ENCODE measurements around the gene CTTNBP2.

CTTNBP2 gene

GRCh38 chr7:117824592-117824991 is 48.6 kb downstream of the CTTNBP2 start:
- no peak for DNase-seq

DNA sequence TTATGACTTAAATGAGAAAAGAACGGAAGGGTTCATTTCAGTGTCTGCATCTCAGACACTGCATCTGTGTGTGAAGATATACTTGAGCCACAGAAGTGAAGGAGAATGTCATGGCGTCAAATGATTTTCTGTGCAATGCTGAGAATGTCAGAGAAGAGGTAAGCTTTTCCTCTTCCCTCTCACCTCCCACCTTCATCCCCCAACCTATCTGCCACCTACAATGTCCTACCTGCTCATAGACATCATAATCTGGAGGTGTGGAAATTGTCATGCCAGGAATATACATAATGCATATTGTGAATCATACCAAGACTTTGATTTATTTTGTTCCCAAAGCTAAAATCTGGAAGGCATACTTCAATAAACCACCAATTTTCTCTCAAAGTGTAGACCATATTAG is 53.7 kb downstream of the CTTNBP2 start:
- no peak for DNase-seq

DNA sequence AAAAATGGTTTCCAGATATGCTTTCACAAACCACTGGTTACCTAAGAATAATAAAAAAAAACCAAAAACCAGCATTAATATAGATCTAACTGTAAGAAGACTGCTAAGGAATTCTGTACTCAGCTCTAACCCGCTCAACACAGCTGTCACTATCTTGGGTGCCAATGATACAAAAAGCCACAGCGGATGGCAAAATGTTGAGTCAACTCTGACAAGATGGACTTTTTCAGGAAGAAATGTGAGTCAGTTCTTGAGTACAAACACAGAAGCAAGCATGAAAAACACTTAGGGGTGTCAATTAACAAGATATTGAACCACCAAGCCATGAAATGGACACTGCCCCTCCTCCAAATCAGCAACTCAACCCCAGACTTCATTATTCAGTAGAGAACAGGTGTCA is 55.0 kb downstream of the CTTNBP2 start:
- DNase-seq: no peak

DNA sequence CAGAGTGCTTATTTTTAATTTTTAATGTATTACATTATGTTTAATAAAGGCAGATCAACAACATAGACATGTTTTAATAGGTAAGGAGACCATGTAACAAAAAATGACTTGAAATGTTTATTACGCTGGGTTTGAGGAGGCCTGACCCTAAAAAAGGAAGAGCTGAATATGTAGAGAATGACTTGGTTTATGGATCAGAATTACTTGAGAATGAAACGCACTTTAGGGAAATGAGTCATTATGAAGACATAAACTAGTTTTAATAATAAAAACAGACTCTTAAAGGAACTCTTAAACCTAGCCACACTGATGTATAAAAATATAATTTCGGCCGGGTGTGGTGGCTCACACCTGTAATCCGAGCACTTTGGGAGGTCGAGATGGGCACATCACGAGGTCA is 56.5 kb downstream of the CTTNBP2 start:
- DNase-seq: no peak

DNA sequence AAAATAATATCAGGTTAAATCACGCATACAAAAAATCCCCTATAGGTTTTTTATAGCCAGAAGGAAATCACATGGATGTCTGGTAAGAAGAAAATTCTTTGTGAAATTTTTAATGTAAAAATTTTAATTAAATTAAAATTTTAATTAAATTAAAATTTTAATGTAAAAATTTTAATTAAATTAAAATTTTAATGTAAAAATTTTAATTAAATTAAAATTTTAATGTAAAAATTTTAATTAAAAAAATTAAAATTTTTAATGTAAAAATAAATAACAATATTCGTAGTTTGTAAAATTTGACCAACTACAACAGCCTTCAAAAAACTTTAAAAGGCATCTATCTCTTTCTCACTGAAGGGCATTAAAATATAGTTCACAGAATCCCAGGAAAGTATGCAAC is 61.5 kb downstream of the CTTNBP2 start:
- no peak for DNase-seq

DNA sequence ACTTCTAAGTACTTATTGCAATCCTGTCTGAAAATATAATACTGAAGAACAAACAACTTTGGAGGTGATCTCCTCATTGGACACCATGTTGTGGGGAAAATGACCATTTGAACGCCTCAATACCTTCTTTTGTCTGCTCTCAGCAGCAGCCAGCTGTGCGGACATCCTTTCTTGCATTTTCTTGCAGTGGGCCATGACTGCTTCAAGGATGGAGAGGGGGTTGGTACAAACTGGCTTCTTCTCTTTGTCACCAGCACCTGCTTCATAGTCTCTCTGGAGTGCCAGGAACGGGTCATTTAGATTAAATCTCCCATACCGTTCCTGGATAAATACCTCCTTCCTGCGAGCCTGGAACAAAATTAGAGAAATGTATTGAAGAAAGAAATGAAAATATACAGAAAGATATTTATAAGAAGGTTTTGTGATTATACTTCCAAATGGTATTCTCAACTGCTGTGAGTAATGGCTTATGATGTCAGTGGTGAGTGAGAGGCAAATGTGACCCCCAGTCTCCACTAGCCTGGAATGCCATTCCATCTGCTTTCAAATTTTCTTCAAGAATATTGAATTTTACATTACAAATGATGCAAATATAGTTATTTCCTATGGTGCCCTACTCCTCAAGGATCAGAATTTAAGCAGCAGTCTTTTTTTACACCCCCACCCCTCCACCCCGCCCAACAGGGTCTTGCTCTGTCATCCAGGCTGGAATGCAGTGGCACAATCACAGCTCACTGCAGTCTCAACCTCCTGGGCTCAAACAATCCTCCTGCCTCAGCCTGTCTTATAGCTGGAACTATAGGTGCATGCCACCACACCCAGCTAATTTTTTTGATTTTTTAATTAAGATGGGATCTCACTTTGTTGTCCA is 62.4 kb downstream of the CTTNBP2 start:
- no peak for DNase-seq

DNA sequence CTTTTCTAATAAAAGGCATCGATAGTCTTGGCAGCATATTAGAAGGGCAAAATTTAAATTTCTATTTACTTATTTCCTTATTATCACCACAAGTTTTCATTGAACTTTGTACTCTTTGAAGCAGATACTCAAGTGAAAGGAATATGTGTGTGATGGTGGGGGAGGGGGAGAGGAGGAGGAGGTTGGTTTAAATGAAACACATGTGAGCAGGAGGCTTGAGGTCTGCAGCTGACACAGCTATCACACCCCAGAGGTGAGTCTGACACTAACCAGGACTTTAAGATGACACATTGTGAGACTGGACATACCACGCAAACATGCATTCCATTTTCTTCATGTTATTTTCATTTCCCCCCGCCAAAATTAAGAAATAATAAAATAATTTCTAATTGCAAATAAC is 63.3 kb downstream of the CTTNBP2 start:
- DNase-seq: no peak

- no peak for DNase-seq
Observed at GRCh38 chr7:117808910-117809705, 64.1 kb downstream of the CTTNBP2 start.

- DNase-seq: no peak
Observed at GRCh38 chr7:117808341-117808757, 64.9 kb downstream of the CTTNBP2 start.

DNA sequence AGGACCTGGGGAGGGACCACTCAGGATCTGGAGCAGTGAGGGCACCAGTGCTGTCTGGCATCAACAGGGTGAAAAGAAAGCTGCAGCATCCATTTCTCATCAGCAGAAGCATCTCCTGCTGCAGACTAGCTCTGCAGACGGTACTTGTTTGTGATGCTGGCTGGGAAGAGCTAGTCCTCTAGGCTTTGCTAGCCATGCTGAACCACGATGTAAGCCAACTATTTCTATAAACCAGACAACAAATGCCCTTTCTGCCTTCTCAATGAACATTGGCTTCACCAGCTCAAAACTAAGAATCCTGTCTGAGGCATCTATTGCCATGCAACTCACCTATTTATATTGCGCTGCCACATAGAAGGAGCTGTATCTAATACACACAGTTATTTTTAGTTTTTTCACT is 65.6 kb downstream of the CTTNBP2 start:
- no peak for DNase-seq

GRCh38 chr7:117806011-117806410 is 67.2 kb downstream of the CTTNBP2 start:
- no peak for DNase-seq

DNA sequence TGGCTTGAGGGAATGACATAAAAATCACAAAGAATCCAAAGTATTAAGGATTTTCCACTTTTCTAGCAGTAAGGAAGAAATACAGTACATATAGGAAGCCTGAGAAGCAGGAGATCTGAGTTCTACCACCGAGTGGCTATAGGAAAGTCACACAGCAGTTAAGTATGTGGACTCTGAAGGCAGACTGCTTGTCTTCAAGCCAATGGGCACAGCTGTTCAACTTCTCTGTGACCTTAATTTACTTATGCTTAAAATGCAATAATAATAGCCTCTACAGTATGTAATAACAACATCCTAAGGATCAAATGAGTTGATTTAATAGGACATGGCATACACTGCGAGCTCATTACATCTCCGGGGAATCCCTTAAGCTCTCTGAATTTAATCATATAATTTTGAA is 68.0 kb downstream of the CTTNBP2 start:
- no peak for DNase-seq

DNA sequence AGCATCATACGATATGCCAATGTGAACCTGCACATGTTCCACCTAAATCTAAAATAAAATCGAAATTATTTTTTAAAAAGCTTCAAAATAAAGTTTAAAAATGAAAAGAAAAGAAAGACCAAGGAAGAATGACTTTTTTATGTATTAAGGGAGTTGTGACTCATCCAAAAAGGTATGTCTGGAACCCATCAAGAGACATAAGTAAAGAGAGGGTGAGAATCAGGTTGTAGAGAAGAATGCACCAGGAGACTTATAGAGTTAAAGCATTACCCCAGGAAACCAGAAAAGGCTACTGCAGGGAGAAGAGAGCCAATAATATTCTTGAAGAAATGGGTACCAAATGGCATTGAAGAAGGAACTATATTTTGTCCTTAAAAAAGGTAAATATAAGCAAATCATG is 69.8 kb downstream of the CTTNBP2 start:
- DNase-seq: no peak

DNA sequence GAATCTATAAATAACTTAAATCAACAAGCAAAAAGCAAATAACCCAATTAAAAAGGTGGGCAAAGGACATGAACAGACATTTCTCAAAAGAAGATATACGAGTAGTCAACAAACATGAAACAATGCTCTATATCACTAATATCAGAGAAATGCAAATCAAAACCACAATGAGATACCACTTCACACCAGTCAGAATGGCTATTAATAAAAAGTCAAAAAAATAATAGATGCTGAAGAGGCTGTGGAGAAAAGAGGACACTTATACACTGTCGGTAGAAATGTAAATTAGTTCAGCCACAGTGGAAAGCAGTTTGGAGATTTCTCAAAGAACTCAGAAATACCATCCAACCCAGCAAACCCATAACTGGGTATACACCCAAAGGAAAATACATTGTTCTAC is 70.6 kb downstream of the CTTNBP2 start:
- DNase-seq: no peak

GRCh38 chr7:117800841-117801240 is 72.4 kb downstream of the CTTNBP2 start:
- no peak for DNase-seq

DNA sequence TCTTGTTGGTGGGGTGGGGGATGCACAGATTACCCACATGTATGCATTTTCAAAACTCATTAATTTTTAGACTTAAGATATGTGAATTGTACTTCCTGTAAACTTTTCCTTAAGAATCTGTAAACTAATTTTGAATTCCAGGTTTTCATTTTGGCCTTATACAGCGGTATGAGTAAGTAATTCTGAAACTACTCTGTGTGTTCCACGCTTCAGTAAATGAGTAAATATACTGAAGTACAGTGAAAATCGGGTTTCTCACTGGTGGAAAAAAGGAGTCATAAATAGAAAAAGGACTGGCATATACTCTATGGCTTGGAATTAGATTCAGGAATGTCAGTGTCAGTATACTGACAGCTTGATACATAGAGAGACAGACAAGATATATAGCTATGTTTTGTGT is 72.8 kb downstream of the CTTNBP2 start:
- no peak for DNase-seq

GRCh38 chr7:117796889-117797288 is 76.4 kb downstream of the CTTNBP2 start:
- DNase-seq: no peak

GRCh38 chr7:117793976-117794375 is 79.3 kb downstream of the CTTNBP2 start:
- no peak for DNase-seq

GRCh38 chr7:117793521-117793920 is 79.7 kb downstream of the CTTNBP2 start:
- no peak for DNase-seq

DNA sequence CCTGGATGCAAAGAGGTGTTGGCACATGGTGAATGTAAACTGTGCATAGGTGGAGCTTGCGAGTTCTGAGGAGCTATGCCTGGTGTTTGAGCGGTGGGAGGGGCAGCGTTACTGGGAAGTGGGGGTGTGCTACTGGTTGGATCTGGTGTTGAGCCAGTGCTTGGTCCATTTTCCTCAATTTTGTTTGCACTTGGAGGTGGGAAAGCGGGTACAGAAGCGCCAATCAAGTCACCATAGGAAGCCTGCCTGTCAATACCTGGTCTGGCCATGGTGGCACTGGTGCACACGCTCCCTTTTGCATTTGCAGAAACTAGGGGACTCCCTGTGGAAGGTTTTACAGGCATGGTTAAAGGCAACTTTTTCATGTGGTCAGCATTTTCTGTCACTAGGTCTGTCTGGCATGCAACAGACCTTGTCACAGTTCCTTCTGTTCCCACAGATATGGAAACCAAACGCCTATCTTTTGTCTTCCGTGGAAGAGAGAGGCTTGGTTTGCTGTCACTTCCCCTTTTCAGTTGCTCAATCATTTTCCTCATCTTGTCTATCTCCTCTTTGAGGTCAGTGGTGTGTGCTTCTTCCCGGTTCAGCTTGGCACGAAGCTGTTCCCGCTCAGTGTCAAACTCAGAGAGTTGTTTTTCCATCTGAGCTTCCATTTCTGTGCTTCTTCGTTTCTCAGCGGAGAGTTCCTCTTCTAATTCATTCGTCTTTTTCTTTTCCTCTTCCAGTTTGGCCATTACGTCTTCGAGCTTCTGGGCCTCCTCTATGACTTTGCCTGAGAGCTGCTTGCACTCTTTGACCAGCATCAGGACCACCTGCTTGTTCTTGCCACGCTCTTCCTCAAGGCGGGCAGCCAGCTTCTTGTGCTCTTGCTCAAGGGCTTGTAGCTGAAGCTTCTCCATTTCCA is 81.1 kb downstream of the CTTNBP2 start:
- DNase-seq: no peak

GRCh38 chr7:117790731-117791130 is 82.5 kb downstream of the CTTNBP2 start:
- no peak for DNase-seq

- DNase-seq: no peak
Observed at GRCh38 chr7:117790251-117790650, 83.0 kb downstream of the CTTNBP2 start.

DNA sequence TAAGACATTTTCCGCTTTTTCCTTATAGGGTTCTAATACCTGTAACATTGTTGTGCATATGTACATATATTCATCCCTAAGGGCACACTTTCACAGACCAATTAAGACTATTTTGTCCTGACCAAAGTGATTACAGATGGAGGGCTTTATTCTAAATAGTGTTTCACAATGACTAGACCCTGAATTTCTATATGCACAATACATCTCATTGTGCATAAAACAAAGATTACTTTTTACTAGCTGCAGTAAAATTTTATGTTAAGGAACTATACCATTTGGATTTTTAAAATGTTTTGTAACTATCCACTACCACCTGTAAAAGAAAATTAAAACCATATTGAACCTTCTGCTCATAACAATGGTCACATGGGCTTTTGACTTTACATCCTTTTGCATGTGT is 87.8 kb downstream of the CTTNBP2 start:
- no peak for DNase-seq

All from activated CD4-positive, alpha-beta T cell treated with anti-CD3 and anti-CD28 coated beads for 4 hours (primary cell).